ENCODE results near the gene CEBPG.

DNA sequence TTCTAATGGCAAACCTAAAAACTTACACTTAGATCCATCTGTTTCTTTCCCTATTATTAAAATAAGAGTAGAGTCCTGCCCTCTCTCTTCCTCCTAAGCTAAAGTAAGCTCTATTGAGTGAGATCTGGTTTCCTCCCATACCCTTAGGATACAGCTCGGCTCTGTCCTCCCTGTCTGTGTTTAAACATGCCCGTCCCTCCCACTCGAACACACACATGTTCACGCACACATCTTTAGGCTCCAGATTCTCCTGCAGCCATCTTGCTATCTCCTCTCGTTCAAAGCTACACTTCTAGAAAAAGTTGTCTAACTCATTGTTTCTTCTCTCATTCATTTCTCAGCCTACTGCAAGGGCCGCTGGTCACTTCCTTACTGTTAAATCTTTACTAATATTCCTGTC is 15.1 kb upstream of the CEBPG start:
- no peak for TF ChIP-seq POLR2A (IDR thresholded peaks at IDR 0.05)
- TF ChIP-seq, protein P1, sequence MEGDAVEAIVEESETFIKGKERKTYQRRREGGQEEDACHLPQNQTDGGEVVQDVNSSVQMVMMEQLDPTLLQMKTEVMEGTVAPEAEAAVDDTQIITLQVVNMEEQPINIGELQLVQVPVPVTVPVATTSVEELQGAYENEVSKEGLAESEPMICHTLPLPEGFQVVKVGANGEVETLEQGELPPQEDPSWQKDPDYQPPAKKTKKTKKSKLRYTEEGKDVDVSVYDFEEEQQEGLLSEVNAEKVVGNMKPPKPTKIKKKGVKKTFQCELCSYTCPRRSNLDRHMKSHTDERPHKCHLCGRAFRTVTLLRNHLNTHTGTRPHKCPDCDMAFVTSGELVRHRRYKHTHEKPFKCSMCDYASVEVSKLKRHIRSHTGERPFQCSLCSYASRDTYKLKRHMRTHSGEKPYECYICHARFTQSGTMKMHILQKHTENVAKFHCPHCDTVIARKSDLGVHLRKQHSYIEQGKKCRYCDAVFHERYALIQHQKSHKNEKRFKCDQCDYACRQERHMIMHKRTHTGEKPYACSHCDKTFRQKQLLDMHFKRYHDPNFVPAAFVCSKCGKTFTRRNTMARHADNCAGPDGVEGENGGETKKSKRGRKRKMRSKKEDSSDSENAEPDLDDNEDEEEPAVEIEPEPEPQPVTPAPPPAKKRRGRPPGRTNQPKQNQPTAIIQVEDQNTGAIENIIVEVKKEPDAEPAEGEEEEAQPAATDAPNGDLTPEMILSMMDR (IDR thresholded peaks at IDR 0.05), result no peak
